OCI-LY7 (cell line): ENCODE measurements around the gene COL6A5. TPM values are rescaled to one million over a fixed set of nuclear protein-coding genes. Genes with fewer than 3 reads are reported as not detected.

Experiments used
- Bru-seq: library from RNA; stranded (reverse); fragments of 400-500 nt; gene quantifications from one replicate; lab custom pipeline; 2021; lab: Mats Ljungman, UMichigan
- BruChase-seq, 2 experiments: library from RNA; stranded (reverse); fragments of 400-500 nt; gene quantifications; one replicate each; lab custom pipeline; 2021; lab: Mats Ljungman, UMichigan
- BruUV-seq: library from RNA; stranded (reverse); fragments of 400-500 nt; replicated peaks from 2 replicates; lab custom pipeline; 2021; lab: Mats Ljungman, UMichigan
- CTCF ChIA-PET: fragments of 300-600 bp; sonication (Branson Sonifier 250); formaldehyde crosslinking; loops from one replicate; lab custom pipeline; 2022; ENCODE audit warnings: antibody characterized with exemption; ENCODE audit not compliant: unreplicated experiment; lab: Charles Lee
- POLR2A ChIA-PET: fragments of 300-600 bp; sonication (Branson Sonifier 250); formaldehyde crosslinking; loops from one replicate; lab custom pipeline; 2022; ENCODE audit warnings: antibody characterized with exemption; lab: Charles Lee
- DNase-seq: peaks from one replicate; pipeline ENCODE4 v3.0.0-alpha.2; 2015; ENCODE audit warnings: low spot score
- H2AFZ ChIP-seq: fragments of 200-600 bp; sonication (generic), shearing (Covaris generic); 2 replicates; pipeline ENCODE4 v1.6.1; 2014; ENCODE audit warnings: mild to moderate bottlenecking, antibody characterized with exemption, low read length, moderate library complexity
- H3K27ac ChIP-seq: fragments of 200-600 bp; sonication (generic); 2 replicates; pipeline ENCODE4 v1.5.1; 2014; ENCODE audit warnings: mixed run types, low read depth, mild to moderate bottlenecking, moderate library complexity, low read length, inconsistent platforms; ENCODE audit not compliant: poor library complexity, severe bottlenecking
- H3K36me3 ChIP-seq: fragments of 200-600 bp; sonication (generic); 2 replicates; pipeline ENCODE4 v1.6.1; 2014; ENCODE audit warnings: mild to moderate bottlenecking, antibody characterized with exemption, low read length, moderate library complexity, mixed read lengths; ENCODE audit not compliant: insufficient read depth
- H3K4me1 ChIP-seq: fragments of 200-600 bp; sonication (generic); 2 replicates; pipeline ENCODE4 v1.5.1; 2014; ENCODE audit warnings: mild to moderate bottlenecking, low read length; ENCODE audit not compliant: insufficient read depth, poor library complexity, severe bottlenecking
- H3K4me2 ChIP-seq: fragments of 200-600 bp; sonication (generic); 2 replicates; pipeline ENCODE4 v1.6.1; 2014; ENCODE audit warnings: mild to moderate bottlenecking, low read length
- H3K4me3 ChIP-seq: fragments of 200-600 bp; sonication (generic); 2 replicates; pipeline ENCODE4 v1.5.1; 2014; ENCODE audit warnings: mild to moderate bottlenecking, low read depth, low read length; ENCODE audit not compliant: poor library complexity, severe bottlenecking
- H3K79me2 ChIP-seq: fragments of 200-600 bp; sonication (generic); 2 replicates; pipeline ENCODE4 v1.6.1; 2016; ENCODE audit warnings: low read depth, mild to moderate bottlenecking, low read length, moderate library complexity, mixed read lengths; ENCODE audit not compliant: insufficient read depth
- H3K9me2 ChIP-seq: fragments of 200-600 bp; sonication (generic); 2 replicates; pipeline ENCODE4 v1.6.1; 2016; ENCODE audit warnings: mild to moderate bottlenecking, low read length, mixed read lengths; ENCODE audit not compliant: insufficient read depth
- H3K9me3 ChIP-seq: fragments of 200-600 bp; sonication (generic); 2 replicates; pipeline ENCODE4 v1.6.1; 2014; ENCODE audit warnings: mild to moderate bottlenecking, mixed run types, low read length, mixed read lengths
- H4K20me1 ChIP-seq: fragments of 200-600 bp; sonication (generic); 2 replicates; pipeline ENCODE4 v1.6.1; 2014; ENCODE audit warnings: mild to moderate bottlenecking, antibody characterized with exemption, low read length, moderate library complexity, mixed read lengths; ENCODE audit not compliant: insufficient read depth
- EZH2phosphoT487 ChIP-seq: fragments of 200-600 bp; sonication (generic); IDR thresholded peaks from 2 replicates; pipeline ENCODE4 v1.6.1; 2018; ENCODE audit warnings: low read depth, borderline replicate concordance, mild to moderate bottlenecking, mixed run types, antibody characterized with exemption, low read length, moderate library complexity, mixed read lengths
- intact Hi-C: fragments of 100-400 bp; cut with micrococcal nuclease; formaldehyde crosslinking; loops from one replicate; pipeline ENCODE4 v1.10.0; 2022; ENCODE audit not compliant: unreplicated experiment
- long read RNA-seq: library from polyadenylated mRNA; stranded (forward); transcript quantifications from one replicate; pipeline ENCODE4 v2.0.0, GENCODE V29; 2022
- total RNA-seq, 2 experiments: library from RNA; depleted of rRNA in 1 of 2; stranded (reverse); fragments of >200 nt in 1 of 2; shearing (Covaris generic) in 1 of 2; gene quantifications; 2 replicates each; pipeline ENCODE4 v1.2.3, GENCODE V29; 2014 to 2022
- TF ChIP-seq, protein P1 (sequence below): fragments of 200-600 bp; sonication (generic); conservative IDR thresholded peaks from 2 replicates; pipeline ENCODE4 v1.5.1; 2014; ENCODE audit warnings: mild to moderate bottlenecking, antibody characterized with exemption, low read length, moderate library complexity, mixed read lengths

COL6A5 gene, protein sequence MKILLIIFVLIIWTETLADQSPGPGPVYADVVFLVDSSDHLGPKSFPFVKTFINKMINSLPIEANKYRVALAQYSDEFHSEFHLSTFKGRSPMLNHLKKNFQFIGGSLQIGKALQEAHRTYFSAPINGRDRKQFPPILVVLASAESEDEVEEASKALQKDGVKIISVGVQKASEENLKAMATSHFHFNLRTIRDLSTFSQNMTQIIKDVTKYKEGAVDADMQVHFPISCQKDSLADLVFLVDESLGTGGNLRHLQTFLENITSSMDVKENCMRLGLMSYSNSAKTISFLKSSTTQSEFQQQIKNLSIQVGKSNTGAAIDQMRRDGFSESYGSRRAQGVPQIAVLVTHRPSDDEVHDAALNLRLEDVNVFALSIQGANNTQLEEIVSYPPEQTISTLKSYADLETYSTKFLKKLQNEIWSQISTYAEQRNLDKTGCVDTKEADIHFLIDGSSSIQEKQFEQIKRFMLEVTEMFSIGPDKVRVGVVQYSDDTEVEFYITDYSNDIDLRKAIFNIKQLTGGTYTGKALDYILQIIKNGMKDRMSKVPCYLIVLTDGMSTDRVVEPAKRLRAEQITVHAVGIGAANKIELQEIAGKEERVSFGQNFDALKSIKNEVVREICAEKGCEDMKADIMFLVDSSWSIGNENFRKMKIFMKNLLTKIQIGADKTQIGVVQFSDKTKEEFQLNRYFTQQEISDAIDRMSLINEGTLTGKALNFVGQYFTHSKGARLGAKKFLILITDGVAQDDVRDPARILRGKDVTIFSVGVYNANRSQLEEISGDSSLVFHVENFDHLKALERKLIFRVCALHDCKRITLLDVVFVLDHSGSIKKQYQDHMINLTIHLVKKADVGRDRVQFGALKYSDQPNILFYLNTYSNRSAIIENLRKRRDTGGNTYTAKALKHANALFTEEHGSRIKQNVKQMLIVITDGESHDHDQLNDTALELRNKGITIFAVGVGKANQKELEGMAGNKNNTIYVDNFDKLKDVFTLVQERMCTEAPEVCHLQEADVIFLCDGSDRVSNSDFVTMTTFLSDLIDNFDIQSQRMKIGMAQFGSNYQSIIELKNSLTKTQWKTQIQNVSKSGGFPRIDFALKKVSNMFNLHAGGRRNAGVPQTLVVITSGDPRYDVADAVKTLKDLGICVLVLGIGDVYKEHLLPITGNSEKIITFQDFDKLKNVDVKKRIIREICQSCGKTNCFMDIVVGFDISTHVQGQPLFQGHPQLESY (N-terminal part only)
- not detected in 2 replicates for total RNA-seq (2014; rRNA removed; shearing (Covaris generic))
- not detected in 2 replicates for total RNA-seq (2022)
- percentile 1 among the genes with signal in this experiment for Bru-seq, nascent RNA
- not detected for BruChase-seq, experiment 1, labeled RNA remaining after a 6-hour chase
- percentile 2 among the genes with signal in this experiment for BruChase-seq, experiment 2, labeled RNA remaining after a 2-hour chase
- long read RNA-seq = 0 reads

DNA sequence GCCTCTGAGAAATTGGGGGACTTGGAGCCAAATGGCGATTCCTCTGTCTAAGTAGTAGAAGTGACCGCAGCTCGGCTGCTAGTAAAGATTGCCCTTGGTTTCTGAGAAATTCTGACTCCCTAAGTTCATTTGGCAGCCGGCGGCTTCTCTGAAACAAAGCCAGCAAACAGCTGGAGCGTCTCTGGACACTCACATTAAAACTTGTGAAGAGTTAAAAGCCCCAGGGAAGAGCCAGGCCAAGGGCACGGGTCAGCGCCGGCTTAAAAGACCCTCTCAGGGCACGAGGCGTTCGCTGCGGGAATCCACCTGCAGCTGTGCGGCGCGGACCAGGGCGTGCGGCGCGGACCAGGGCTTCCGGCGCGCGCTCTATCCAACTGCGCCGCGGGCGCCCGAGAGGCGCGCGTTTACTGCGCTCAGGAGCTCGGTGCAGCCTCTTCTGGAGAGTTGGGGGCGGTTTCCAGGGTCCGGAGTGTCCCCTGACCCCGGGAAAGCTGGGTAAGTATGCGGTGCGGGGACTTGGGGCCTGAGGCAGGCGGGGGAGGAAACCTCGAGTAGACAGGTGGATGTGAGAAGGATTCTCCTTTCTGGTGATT, at the start of gene COL6A5:
Gene COL6A5 (plus strand): TSS at position 186 of the 593 bp plus-strand sequence. CDS start 27,967 bp downstream, outside the sequence.
- Histone ChIP-seq H3K9me2 (no peaks in the 10 kb centered on the region), H3K9me3 (no peaks in the 10 kb centered on the region), H3K36me3 (no peaks in the 10 kb centered on the region), H3K4me3 (no peak within 1 kb of the TSS), H3K79me2 (no peaks in the 10 kb centered on the region), H3K4me1 (no peaks in the 10 kb centered on the region), H4K20me1 (no peaks in the 10 kb centered on the region), H2AFZ (no peak within 1 kb of the TSS), H3K27ac (no peak within 1 kb of the TSS), H3K4me2 (no peak within 1 kb of the TSS)
- no peak for DNase-seq
- POLR2A ChIA-PET = no interaction called here
- TF ChIP-seq, protein P1, sequence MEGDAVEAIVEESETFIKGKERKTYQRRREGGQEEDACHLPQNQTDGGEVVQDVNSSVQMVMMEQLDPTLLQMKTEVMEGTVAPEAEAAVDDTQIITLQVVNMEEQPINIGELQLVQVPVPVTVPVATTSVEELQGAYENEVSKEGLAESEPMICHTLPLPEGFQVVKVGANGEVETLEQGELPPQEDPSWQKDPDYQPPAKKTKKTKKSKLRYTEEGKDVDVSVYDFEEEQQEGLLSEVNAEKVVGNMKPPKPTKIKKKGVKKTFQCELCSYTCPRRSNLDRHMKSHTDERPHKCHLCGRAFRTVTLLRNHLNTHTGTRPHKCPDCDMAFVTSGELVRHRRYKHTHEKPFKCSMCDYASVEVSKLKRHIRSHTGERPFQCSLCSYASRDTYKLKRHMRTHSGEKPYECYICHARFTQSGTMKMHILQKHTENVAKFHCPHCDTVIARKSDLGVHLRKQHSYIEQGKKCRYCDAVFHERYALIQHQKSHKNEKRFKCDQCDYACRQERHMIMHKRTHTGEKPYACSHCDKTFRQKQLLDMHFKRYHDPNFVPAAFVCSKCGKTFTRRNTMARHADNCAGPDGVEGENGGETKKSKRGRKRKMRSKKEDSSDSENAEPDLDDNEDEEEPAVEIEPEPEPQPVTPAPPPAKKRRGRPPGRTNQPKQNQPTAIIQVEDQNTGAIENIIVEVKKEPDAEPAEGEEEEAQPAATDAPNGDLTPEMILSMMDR = no peak
- TF ChIP-seq EZH2phosphoT487 = no peak
- CTCF ChIA-PET = no interaction called here
- intact Hi-C loops = no loop called here
- no TSS peak for BruUV-seq

DNA sequence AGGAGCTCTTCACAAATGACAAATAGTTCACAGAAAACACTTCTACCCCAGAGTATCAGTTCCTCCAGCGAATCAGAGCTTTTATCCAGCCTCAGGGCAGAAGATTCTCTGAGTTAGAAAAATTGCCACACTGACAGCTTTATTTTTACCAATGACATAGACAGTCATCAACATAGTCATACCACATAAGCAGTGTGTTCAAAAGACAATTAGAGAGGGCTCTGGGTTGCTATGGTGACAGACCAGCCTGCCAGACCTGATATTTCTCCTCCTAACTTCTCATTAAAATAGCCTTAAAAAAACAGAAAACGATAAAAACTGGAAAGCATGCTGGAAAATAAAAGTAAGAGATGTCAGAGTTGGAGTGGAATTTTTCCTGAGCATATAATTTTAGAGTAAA, 45.9 kb upstream of the COL6A5 start:
- ChIA-PET POLR2A (no interaction called here), CTCF (no interaction called here)
- no peaks in the 10 kb centered on the region for H3K4me1 ChIP-seq
- H3K79me2 ChIP-seq = no peaks in the 10 kb centered on the region
- no peak overlapping the region for H2AFZ ChIP-seq
- intact Hi-C loops = no loop called here
- H3K36me3 ChIP-seq = no peaks in the 10 kb centered on the region
- no peaks in the 10 kb centered on the region for H3K9me3 ChIP-seq
- no peak overlapping the region for H3K4me2 ChIP-seq
- no peak overlapping the region for H3K4me3 ChIP-seq
- no peaks in the 10 kb centered on the region for H4K20me1 ChIP-seq
- DNase-seq = no peak
- TF ChIP-seq, protein P1 = no peak
- TF ChIP-seq EZH2phosphoT487 = no peak
- no peaks in the 10 kb centered on the region for H3K9me2 ChIP-seq
- no TSS peak for BruUV-seq
- H3K27ac ChIP-seq = no peak overlapping the region
